Kidney (tissue), 14 donors: ENCODE measurements around the gene EEFSEC. TPM values are rescaled to one million over a fixed set of nuclear protein-coding genes. Genes with fewer than 3 reads are reported as not detected.

Source experiments
- DNase-seq, 5 donors: peaks; one replicate each; pipeline ENCODE4 v3.0.0-alpha.2; 2013 to 2020
- FAIRE-seq: peaks from 2 replicates; lab custom pipeline; 2012; peaks lifted over from hg19 to GRCh38; lab: Jason Lieb, UNC
- H3K27ac ChIP-seq, 2 donors: one replicate each; pipeline ENCODE4 v1.7.0; 2013; ENCODE audit warnings: low read depth in 2 of 2, low read length in 2 of 2, inconsistent platforms in 1 of 2
- H3K27me3 ChIP-seq: one replicate; pipeline ENCODE4 v1.7.1; 2013; ENCODE audit warnings: low read length, inconsistent platforms; ENCODE audit not compliant: control insufficient read depth, insufficient read depth
- H3K36me3 ChIP-seq, 3 donors: one replicate each; pipeline versions ENCODE4 v1.7.0 to v1.7.1; 2013; ENCODE audit warnings: low read length in 3 of 3, control low read depth in 1 of 3, inconsistent platforms in 1 of 3; ENCODE audit not compliant: insufficient read depth in 3 of 3, control insufficient read depth in 2 of 3
- H3K4me1 ChIP-seq, 3 donors: one replicate each; pipeline versions ENCODE4 v1.7.0 to v1.7.1; 2013; ENCODE audit warnings: low read length in 3 of 3, inconsistent platforms in 1 of 3, low read depth in 1 of 3; ENCODE audit not compliant: control insufficient read depth in 2 of 3, insufficient read depth in 2 of 3
- H3K4me3 ChIP-seq, 3 donors: one replicate each; pipeline versions ENCODE4 v1.7.0 to v1.8.1; 2013; ENCODE audit warnings: low read length in 3 of 3, control low read depth in 1 of 3, inconsistent platforms in 1 of 3
- H3K9ac ChIP-seq, 3 donors: one replicate each; pipeline versions ENCODE4 v1.7.0 to v1.7.1; 2013; ENCODE audit warnings: low read length in 3 of 3, control low read depth in 1 of 3, inconsistent platforms in 1 of 3
- H3K9me3 ChIP-seq, 3 donors: one replicate each; pipeline versions ENCODE4 v1.7.0 to v1.7.1; 2013; ENCODE audit warnings: low read length in 3 of 3, control low read depth in 1 of 3, inconsistent platforms in 1 of 3; ENCODE audit not compliant: control insufficient read depth in 2 of 3, insufficient read depth in 1 of 3
- CTCF ChIP-seq: IDR thresholded peaks from 3 replicates; pipeline ENCODE4 v1.5.1; 2012; ENCODE audit warnings: mild to moderate bottlenecking, moderate library complexity, borderline replicate concordance; ENCODE audit not compliant: insufficient read depth; ENCODE audit errors: extremely low read depth
- intact Hi-C: fragments of 100-400 bp; cut with DNase I; formaldehyde crosslinking; loops from one replicate; pipeline ENCODE4 v1.11.1; 2022
- polyA plus RNA-seq: library from polyadenylated mRNA; stranded (reverse); fragments of 350-450 nt; fragmentation: Illumina TruSeq; extraction: RNeasy Lipid Tissue Mini Kit (QIAGEN cat#74804); gene quantifications from one replicate; pipeline ENCODE4 v1.2.3, GENCODE V29; 2014; ENCODE audit warnings: low read depth, low replicate concordance; ENCODE audit not compliant: insufficient read depth
- total RNA-seq: library from RNA; stranded (reverse); fragmentation: NEBNext Ultra II Directional; extraction: Animal tissue kit (Norgen Biotek cat#: 25700); gene quantifications from one replicate; pipeline ENCODE4 v1.2.1, GENCODE V29; 2021
- donor health status: control.
- donor health status: control.
- donor health status: control.
- donor health status: control.
- donor health status: control.
- donor health status: DM: yes; HTN: yes; CAD: no.
- donor health status: Normal renal cell carcinoma (clear cell type).

EEFSEC gene
- total and polyA plus RNA-seq, 2 donors from 2014 or later: 15.2 to 23.2 TPM

- H3K4me3 ChIP-seq: no peak overlapping the region
- peaks cover 0 to 10% (median 0%) of the 10 kb centered on the region in 3 donors for H3K4me1 ChIP-seq
- H3K36me3 ChIP-seq: peaks cover 0 to 2% (median 0%) of the 10 kb centered on the region in 3 donors
- H3K27ac ChIP-seq: no peak overlapping the region
- intact Hi-C loops: no loop called here
- H3K27me3 ChIP-seq: no peaks in the 10 kb centered on the region
- no peaks in the 10 kb centered on the region for H3K9me3 ChIP-seq
- no peak for FAIRE-seq
- H3K9ac ChIP-seq: no peak overlapping the region
- peak in 1 of 5 donors; percentile 31 for DNase-seq
- TF ChIP-seq CTCF: no peak
Measured at GRCh38 chr3:128369121-128369703, 215.9 kb downstream of the EEFSEC start.

GRCh38 chr3:128369881-128370642 lies 216.8 kb downstream of the EEFSEC start:
- H3K9ac ChIP-seq: no peak overlapping the region
- intact Hi-C loops: no loop called here

GRCh38 chr3:128372281-128372680 lies 219.0 kb downstream of the EEFSEC start:
- no peak for TF ChIP-seq CTCF
- H3K4me1 ChIP-seq: peaks cover 0 to 10% (median 0%) of the 10 kb centered on the region in 3 donors
- DNase-seq (no peak), FAIRE-seq (no peak)
- H3K9me3 ChIP-seq: no peaks in the 10 kb centered on the region
- no peaks in the 10 kb centered on the region for H3K27me3 ChIP-seq
- peaks cover 0 to 5% (median 2%) of the 10 kb centered on the region in 3 donors for H3K36me3 ChIP-seq
- no peak overlapping the region for H3K4me3 ChIP-seq
- no peak overlapping the region for H3K27ac ChIP-seq
- intact Hi-C loops: no loop called here
- no peak overlapping the region for H3K9ac ChIP-seq

More at GRCh38 chr3:128369881-128370642, 216.8 kb downstream of the EEFSEC start:
- Histone ChIP-seq H3K4me1 (peaks cover 0 to 10% (median 0%) of the 10 kb centered on the region in 3 donors), H3K9me3 (no peaks in the 10 kb centered on the region), H3K27me3 (no peaks in the 10 kb centered on the region), H3K4me3 (no peak overlapping the region), H3K27ac (no peak overlapping the region), H3K36me3 (peaks cover 0 to 2% (median 0%) of the 10 kb centered on the region in 3 donors)
- DNase-seq (peak in 1 of 5 donors; percentile 42), FAIRE-seq (no peak)
- TF ChIP-seq CTCF: no peak
